ENCODE data around the gene SYTL3. TPM values are rescaled to one million over a fixed set of nuclear protein-coding genes. Genes with fewer than 3 reads are reported as not detected.

The SYTL3 gene
- total RNA-seq, 1 donor from 2014 or later = 6.0 TPM

DNA sequence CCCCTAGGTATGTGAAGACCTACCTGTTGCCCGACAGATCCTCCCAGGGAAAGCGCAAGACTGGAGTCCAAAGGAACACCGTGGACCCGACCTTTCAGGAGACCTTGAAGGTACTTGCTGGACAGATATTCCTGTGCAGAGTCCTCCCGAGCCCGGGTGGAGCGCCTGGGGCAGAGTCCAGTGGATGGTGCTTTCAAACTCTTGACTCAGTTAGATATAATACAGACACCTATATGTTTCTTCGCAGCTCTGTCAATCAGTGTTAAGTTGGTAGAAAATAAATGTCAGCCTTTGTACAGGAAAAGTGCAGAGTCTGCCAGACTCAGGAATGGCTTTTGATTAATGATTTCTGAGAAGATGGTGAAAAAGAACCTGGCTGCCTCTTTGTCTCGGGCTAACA is 102.1 kb downstream of the SYTL3 start:
- POLR2A ChIA-PET = no interaction called here

GRCh38 chr6:158752613-158753012 is 102.8 kb downstream of the SYTL3 start:
- Mint-ChIP-seq H3K27me3 (no peaks in the 10 kb centered on the region), H3K9me3 (no peaks in the 10 kb centered on the region), H3K27ac (no peak overlapping the region), H3K4me1 (peaks cover 7% of the 10 kb centered on the region), H3K4me3 (no peak overlapping the region), H3K36me3 (ENCODE audit: low read depth) (no peaks in the 10 kb centered on the region)
- peak; percentile 47 for ATAC-seq (ENCODE audit: low read depth)
- TF ChIP-seq CTCF (IDR thresholded peaks at IDR 0.05) = no peak
- POLR2A ChIA-PET = interaction anchor here (0.7 kb wide), 8 partner anchors 8 to 239 kb away, joined by 3 to 8 read pairs (median 5); no protein-coding TSS in a partner anchor
- DNase-seq = no peak
- CTCF ChIA-PET = interaction anchor here (0.6 to 1.7 kb wide), 4 partner anchors 48 to 230 kb away, joined by 3 to 4 read pairs (median 4); no protein-coding TSS in a partner anchor
- intact Hi-C loops (cut with micrococcal nuclease) = loop anchor here (2.0 kb wide), 1 partner anchor 36 kb away; no protein-coding TSS in a partner anchor

More for the DNA sequence above, 102.1 kb downstream of the SYTL3 start:
- intact Hi-C loops (cut with micrococcal nuclease) = loop anchor here (2.0 kb wide), 1 partner anchor 35 kb away; no protein-coding TSS in a partner anchor
- H3K4me3 Mint-ChIP-seq = no peak overlapping the region
- H3K27ac Mint-ChIP-seq = no peak overlapping the region
- H3K27me3 Mint-ChIP-seq = no peaks in the 10 kb centered on the region
- TF ChIP-seq CTCF (IDR thresholded peaks at IDR 0.05) = no peak
- no peaks in the 10 kb centered on the region for H3K36me3 Mint-ChIP-seq (ENCODE audit: low read depth)
- DNase-seq (no peak), ATAC-seq (ENCODE audit: low read depth) (no peak)
- peaks cover 7% of the 10 kb centered on the region for H3K4me1 Mint-ChIP-seq
- CTCF ChIA-PET = interaction anchor here (1.2 to 1.7 kb wide), 3 partner anchors 48 to 221 kb away, joined by 3 to 4 read pairs (median 4); no protein-coding TSS in a partner anchor
- no peaks in the 10 kb centered on the region for H3K9me3 Mint-ChIP-seq

GRCh38 chr6:158753811-158754210 is 104.0 kb downstream of the SYTL3 start:
- POLR2A ChIA-PET = interaction anchor here (0.7 kb wide), 1 partner anchor 1125 kb away, joined by 6 read pairs; no protein-coding TSS in a partner anchor
- CTCF ChIA-PET = no interaction called here
- no peak for TF ChIP-seq CTCF (IDR thresholded peaks at IDR 0.05)
- Mint-ChIP-seq H3K36me3 (ENCODE audit: low read depth) (no peaks in the 10 kb centered on the region), H3K9me3 (no peaks in the 10 kb centered on the region), H3K4me1 (peaks cover 7% of the 10 kb centered on the region), H3K27ac (no peak overlapping the region), H3K4me3 (no peak overlapping the region), H3K27me3 (no peaks in the 10 kb centered on the region)
- intact Hi-C loops (cut with micrococcal nuclease) = loop anchor here (2.0 kb wide), 1 partner anchor 37 kb away; no protein-coding TSS in a partner anchor
- ATAC-seq (ENCODE audit: low read depth) = no peak
- no peak for DNase-seq

DNA sequence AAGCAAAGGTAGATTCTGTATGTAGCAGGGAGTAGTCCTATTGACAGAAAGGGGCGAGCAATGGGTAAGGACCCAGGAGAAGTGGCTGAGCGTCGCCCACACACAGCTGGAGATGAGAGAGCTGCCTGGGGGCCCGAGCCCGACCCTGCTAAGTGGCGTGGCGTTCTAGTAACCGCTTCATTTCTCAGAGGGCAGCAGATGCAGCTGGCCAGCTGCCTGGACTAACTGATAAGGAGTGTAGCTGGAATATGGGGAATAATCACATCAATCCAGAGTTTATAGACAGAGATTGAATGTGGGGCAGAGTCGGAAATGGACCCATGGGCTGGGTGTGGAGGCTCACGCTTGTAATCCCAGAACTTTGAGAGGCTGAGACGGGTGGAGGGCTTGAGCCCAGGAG is 104.9 kb downstream of the SYTL3 start:
- H3K36me3 Mint-ChIP-seq (ENCODE audit: low read depth) = no peaks in the 10 kb centered on the region
- DNase-seq (no peak), ATAC-seq (ENCODE audit: low read depth) (no peak)
- ChIA-PET POLR2A (no interaction called here), CTCF (no interaction called here)
- H3K4me3 Mint-ChIP-seq = no peak overlapping the region
- no peak overlapping the region for H3K27ac Mint-ChIP-seq
- H3K27me3 Mint-ChIP-seq = no peaks in the 10 kb centered on the region
- intact Hi-C loops (cut with micrococcal nuclease) = no loop called here
- H3K4me1 Mint-ChIP-seq = peaks cover 7% of the 10 kb centered on the region
- TF ChIP-seq CTCF (IDR thresholded peaks at IDR 0.05) = no peak
- H3K9me3 Mint-ChIP-seq = no peaks in the 10 kb centered on the region

GRCh38 chr6:158755636-158756035 is 105.8 kb downstream of the SYTL3 start:
- H3K4me1 Mint-ChIP-seq = peaks cover 7% of the 10 kb centered on the region
- H3K9me3 Mint-ChIP-seq = no peaks in the 10 kb centered on the region
- intact Hi-C loops (cut with micrococcal nuclease) = no loop called here
- no peak overlapping the region for H3K4me3 Mint-ChIP-seq
- CTCF ChIA-PET = interaction anchor here (1.2 kb wide), 1 partner anchor 10 kb away, joined by 5 read pairs; no protein-coding TSS in a partner anchor
- no peak overlapping the region for H3K27ac Mint-ChIP-seq
- H3K36me3 Mint-ChIP-seq (ENCODE audit: low read depth) = no peaks in the 10 kb centered on the region
- TF ChIP-seq CTCF (IDR thresholded peaks at IDR 0.05) = no peak
- no peaks in the 10 kb centered on the region for H3K27me3 Mint-ChIP-seq
- no peak for ATAC-seq (ENCODE audit: low read depth)
- POLR2A ChIA-PET = no interaction called here
- no peak for DNase-seq

Measured in activated B cell treated with CpG ODN at 0.5 μM for 24 hours (primary cell).